Body of pancreas (tissue), 4 donors: ENCODE measurements around the gene STAMBP.

Source experiments
- POLR2A ChIP-seq, 3 donors: fragments of 450-650 bp; IDR thresholded peaks; one replicate each; pipeline ENCODE4 v1.6.1; 2016; ENCODE audit warnings: antibody characterized with exemption in 3 of 3, mild to moderate bottlenecking in 2 of 3
- TF ChIP-seq, protein P1 (sequence below), 7 experiments: fragments of 450-650 bp in 4 of 7; fragments of 200-600 bp in 3 of 7; sonication (generic) in 3 of 7; IDR thresholded peaks; one replicate each; pipeline ENCODE4 v1.5.1; 2016 to 2019; ENCODE audit warnings: antibody characterized with exemption in 7 of 7

DNA sequence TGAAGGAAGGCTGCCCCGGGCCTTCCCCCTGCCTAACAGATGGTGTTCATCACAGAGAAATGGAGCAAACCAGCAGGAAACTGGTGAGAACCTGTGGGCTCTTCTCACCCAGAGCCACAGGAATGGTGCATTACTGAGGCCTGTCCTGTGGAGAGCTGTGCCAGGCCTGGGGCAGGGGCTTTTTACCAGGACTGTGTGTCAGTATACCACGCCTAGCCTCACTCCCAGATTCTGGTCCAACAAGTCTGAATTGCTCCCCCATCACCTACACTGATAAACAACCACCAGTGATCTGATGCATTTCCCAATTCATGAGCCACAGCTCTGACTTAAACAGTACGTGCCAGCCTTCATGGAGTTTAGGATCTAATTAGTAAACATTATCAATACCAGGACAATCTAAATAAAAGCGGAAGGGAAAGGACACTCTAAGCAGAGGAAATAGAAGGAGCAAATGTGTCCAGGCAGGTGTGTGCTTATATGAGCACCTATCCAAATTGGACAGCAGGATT is 89.0 kb downstream of the STAMBP start:
- TF ChIP-seq, protein P1, sequence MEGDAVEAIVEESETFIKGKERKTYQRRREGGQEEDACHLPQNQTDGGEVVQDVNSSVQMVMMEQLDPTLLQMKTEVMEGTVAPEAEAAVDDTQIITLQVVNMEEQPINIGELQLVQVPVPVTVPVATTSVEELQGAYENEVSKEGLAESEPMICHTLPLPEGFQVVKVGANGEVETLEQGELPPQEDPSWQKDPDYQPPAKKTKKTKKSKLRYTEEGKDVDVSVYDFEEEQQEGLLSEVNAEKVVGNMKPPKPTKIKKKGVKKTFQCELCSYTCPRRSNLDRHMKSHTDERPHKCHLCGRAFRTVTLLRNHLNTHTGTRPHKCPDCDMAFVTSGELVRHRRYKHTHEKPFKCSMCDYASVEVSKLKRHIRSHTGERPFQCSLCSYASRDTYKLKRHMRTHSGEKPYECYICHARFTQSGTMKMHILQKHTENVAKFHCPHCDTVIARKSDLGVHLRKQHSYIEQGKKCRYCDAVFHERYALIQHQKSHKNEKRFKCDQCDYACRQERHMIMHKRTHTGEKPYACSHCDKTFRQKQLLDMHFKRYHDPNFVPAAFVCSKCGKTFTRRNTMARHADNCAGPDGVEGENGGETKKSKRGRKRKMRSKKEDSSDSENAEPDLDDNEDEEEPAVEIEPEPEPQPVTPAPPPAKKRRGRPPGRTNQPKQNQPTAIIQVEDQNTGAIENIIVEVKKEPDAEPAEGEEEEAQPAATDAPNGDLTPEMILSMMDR (IDR thresholded peaks at IDR 0.05), result no peak
- TF ChIP-seq POLR2A (IDR thresholded peaks at IDR 0.05), result no peak
